Measurements from ENCODE around the gene LYZ.

The LYZ gene

GRCh38 chr12:69368171-69368570, 20.0 kb downstream of the LYZ start:
- no peak for DNase-seq
- intact Hi-C loops (cut with DNase I) = no loop called here

DNA sequence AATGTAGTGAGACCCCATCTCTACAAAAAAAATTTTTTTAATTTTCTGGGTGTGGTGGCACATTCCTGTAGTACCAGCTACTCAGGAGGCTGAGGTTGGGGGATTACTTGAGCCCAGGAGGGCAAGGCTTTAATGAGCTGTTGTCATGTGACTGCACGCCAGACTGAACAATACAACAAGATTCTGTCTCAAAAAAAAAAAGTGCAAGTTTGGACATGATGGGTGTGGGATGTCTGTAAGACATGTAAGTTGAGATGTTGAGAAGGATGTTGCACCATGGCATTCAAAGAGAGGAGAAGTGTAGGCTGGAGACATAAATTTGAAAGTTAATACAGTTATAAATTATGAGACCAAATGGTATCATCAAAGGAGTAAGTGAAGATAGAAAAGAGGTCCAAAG, 34.9 kb downstream of the LYZ start:
- intact Hi-C loops (cut with DNase I) = no loop called here
- no peak for DNase-seq

DNA sequence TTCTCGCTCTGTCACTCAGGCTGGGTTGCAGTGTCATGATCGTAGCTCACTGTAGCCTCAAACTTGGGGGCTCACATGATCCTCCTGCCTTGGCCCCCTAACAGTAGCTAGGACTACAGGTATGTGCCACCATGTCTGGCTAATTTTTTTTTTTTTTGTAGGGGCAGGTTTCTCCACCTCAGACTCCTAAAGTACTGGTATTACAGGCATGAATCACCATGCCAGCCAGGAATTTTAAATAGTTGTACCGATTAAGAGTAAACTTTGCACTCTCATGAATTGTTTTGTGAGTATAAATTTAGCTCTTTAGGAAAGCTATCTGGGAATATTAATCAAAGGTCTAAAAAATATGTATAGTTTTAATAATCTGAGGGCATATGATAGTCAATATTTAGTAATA, 36.9 kb downstream of the LYZ start:
- DNase-seq = no peak
- intact Hi-C loops (cut with DNase I) = no loop called here

DNA sequence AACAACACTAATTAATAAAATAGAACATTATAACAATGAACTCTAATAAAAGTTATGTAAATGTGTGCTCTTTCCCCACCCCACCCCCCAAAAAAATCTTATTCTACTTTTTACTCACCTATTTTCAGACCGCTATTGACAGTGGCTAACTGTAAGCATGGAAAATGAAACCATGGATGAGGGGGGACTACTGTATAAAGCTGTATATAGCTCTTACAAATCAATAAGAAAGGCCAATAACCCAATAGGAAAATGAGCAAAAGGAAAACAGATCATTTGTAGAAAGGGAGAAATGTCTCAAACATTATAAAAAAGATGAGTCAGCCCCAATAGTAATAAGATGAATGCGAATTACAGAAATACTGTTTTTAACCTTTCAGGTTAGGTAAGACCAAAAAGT, 38.7 kb downstream of the LYZ start:
- intact Hi-C loops (cut with DNase I) = no loop called here
- DNase-seq = no peak

DNA sequence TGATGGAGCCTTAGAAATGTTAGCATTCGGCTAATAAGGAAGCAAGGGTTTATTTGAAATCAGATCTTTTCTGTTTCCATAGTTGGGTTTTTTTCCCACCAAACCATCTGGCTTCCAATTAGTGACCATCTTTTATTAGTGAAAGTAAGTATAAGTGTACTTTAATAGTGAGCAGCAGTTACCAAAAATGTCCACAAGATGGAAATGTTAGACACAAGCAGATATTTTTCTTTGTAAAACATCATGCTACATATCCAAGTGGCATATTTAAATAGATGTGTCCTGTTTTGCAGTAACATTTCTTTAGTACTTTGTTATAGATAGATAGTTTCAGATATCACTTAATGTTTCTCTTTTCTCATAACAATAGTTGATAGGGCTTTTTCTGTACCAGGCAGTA, 40.2 kb downstream of the LYZ start:
- no peak for DNase-seq
- intact Hi-C loops (cut with DNase I) = no loop called here

DNA sequence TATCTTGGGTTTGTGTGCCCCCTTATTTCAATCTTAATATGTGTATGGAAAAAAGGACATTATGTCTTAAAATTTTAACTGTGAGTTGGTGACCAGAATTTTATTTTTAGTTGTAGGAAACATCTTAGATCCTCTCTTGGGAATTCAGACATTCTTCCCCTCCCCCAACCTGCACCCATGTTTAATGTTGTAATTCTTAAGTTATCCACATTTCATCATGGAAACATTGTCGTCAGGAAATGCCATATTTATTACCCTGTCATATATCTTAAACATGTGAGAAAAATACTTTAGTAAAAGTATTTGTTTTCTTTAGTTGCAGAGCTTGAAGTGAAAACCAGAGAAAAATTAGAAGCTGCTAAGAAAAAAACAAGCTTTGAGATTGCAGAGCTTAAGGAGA, 41.6 kb downstream of the LYZ start:
- intact Hi-C loops (cut with DNase I) = no loop called here

DNA sequence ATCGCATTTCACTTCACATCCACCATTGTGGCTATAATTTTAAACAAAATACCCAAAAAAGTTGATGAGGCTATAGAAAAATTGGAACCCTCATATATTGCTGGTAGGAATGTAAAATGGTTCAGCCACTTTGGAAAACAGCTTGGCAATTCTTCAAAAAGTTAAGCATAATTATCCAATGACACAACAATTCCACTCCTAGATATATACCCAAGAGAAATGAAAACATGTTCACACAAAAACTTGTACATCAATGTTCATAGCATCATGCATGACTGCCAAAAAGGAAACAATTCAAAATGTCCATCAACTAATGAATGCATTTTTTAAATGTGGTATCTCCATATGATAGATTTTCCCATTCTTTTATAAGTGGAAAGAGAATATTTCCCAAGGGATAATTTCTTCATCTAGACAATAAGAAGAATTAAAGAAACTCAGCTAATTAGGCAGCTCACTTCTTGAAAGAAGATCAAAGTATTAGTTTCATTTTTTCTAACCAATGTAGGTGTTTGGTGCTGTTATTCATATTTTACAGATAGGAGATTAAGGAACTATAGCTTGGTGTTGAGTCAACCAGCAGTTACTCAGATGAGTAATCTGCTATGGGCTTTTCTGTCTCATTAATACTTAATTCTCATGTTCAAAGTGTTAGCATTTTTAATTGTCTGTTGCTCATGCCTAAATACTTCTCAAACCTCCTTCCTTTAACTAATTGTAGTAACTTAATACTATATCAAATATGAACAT, 44.2 kb downstream of the LYZ start:
- intact Hi-C loops (cut with DNase I) = no loop called here

More for the DNA sequence above, 41.6 kb downstream of the LYZ start:
- DNase-seq = no peak

DNA sequence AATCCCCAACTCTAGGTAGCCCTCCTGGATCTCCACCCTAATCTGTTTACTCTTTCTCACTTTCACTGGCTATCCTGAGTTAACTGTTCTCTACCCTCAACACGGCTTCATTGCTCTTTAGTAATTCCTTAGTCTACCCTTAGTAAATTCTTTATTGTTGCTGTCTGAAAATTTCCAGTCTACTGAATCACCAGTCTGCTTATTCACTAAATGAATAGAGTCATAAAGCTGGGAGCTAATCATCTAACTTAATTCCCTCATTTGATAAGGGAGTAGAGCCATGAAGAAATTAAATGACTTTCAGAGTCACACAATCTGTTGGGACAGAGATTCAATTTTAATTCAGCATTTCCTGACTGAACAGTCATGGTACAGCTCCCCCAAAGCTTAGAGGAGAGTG, 47.9 kb downstream of the LYZ start:
- intact Hi-C loops (cut with DNase I) = no loop called here
- DNase-seq = no peak

More for the DNA sequence above, 44.2 kb downstream of the LYZ start:
- DNase-seq = no peak

DNA sequence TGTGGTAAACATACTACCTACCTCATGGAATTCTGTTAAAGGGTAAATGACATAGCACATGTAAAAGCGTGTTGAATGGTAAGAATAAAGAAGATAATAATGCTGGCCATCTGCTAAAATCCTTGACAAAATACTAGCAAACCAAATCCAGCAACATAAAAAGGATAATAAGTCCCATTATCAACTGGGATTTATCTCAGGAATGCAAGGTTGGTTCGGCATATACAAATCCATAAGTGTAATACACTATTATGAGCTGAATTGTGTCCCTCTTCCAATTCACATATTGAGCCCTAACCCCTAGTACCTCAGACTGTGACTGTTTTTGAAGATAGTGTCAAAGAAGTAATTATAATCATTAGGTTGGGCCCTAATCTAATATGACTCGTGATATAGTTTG, 48.8 kb downstream of the LYZ start:
- no peak for DNase-seq
- intact Hi-C loops (cut with DNase I) = no loop called here

DNA sequence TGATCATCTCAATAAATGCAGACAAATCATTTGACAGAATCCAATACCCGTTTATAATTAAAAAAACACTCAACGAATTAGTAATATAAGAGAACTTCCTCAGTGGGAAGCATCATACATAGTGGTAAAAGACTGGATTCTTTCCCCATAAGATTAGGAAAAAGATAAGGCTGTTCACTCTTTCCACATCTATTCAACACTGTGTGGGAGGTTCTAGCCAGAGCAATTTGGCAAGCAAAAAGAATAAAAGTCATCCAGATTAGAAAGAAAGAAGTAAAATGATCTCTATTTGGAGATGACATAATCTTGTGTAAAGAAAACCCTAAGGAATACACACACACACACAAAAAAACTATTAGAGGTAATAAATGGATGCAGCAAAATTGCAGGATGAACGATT, 49.8 kb downstream of the LYZ start:
- intact Hi-C loops (cut with DNase I) = no loop called here

DNA sequence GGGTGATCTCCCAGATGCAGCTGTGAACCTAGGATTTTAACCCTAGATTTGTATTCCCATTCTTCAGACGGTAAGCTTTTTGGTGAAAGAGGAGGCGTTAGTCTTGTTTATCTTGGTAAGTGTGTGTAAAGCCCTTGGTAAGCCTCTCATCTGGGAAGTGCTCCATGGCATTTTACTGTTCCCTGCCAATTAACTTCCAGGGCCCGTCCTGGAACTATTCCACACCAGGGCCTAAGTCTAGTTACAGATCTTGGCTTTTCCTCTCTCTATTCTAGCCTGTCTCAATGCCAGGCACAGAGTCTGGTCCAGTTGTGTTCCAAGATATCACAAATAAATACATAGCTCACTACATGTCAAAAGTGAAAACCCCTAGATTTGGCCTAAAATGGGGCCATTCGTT, 53.8 kb downstream of the LYZ start:
- intact Hi-C loops (cut with DNase I) = no loop called here
- DNase-seq = no peak

More for the DNA sequence above, 49.8 kb downstream of the LYZ start:
- DNase-seq = no peak

Data from posterior cingulate gyrus (tissue), 11 donors.